DND-41 (cell line): Measurements from ENCODE around the gene PUSL1.

Experiments
- CTCF ChIP-seq: IDR thresholded peaks from 2 replicates; pipeline ENCODE4 v1.5.1; 2012; ENCODE audit warnings: borderline replicate concordance, low read length, moderate library complexity, mild to moderate bottlenecking; ENCODE audit not compliant: poor library complexity, severe bottlenecking; ENCODE audit errors: extremely low read depth
- EZH2 ChIP-seq: IDR thresholded peaks from 3 replicates; pipeline ENCODE4 v1.6.1; 2012; ENCODE audit warnings: borderline replicate concordance, low read depth, mild to moderate bottlenecking, moderate library complexity, low read length, inconsistent platforms; ENCODE audit not compliant: severe bottlenecking

- TF ChIP-seq CTCF (no peak), EZH2 (no peak)
Measured at GRCh38 chr1:1304331-1305299, 3.8 kb upstream of the PUSL1 start.
